NCI-H2029 treated with DMSO at 0.1 percent for 48 hours (cell line): ENCODE data around the gene SLC47A2.

Experiments
- DNase-seq: peaks from one replicate; lab custom pipeline; 2025; lab: John Stamatoyannopoulos, UW

Gene SLC47A2

GRCh38 chr17:19728084-19728495, 11.7 kb upstream of the SLC47A2 start:
- peak; percentile 54 for DNase-seq

GRCh38 chr17:19727501-19728078, 11.2 kb upstream of the SLC47A2 start:
- DNase-seq = peak; percentile 52

DNA sequence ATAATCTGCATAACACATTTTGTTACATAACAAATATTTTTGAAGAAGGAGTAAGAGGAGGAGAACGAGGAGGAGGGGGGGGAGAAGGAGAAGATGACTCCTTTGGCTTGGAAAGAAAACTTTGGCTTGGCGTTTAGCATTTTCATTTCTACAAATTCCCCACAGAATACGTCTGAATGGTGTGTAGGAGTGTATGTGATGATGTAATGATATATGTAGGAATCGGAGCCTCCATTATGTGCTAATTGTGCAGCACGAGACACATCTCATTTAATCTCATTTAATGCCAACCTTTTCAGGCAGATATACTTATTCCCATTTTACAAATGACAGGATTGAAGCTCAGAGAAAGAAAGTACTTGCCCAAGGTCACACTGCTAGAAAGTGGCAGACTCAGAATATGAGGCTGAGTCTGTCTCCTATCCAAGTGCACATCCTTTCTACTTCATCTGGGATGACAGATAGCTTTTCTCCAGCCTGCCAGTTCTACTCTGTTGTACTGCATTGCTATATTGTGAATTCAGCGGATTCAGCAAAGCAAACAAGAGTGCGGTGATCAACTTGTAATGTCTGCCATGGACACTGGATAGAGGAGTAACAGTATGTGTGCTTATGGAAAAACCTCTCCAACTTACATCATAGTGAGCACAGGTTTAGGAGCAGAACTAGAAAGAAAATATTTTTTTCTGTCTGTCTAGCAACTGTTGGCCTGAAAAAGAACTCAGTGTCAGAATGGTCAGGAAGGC, 10.4 kb upstream of the SLC47A2 start:
- no peak for DNase-seq

DNA sequence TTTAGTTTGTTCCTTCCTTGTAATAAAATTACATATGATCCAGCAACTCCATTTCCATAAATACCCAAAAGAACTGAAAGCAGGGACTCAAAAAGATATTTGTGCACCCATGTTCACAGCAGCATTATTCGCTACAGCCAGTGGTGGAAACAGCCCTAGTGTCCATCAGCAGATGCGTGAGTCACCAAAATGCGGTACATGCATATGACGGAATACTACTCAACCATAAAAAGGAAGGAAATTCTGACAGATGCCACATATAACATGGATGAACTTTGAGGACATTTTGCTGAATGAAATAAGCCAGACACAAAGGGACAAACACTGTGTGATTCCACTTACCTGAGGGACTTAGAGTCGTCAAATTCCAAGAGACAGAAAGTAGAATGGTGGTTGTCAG, 9.1 kb upstream of the SLC47A2 start:
- DNase-seq = no peak

DNA sequence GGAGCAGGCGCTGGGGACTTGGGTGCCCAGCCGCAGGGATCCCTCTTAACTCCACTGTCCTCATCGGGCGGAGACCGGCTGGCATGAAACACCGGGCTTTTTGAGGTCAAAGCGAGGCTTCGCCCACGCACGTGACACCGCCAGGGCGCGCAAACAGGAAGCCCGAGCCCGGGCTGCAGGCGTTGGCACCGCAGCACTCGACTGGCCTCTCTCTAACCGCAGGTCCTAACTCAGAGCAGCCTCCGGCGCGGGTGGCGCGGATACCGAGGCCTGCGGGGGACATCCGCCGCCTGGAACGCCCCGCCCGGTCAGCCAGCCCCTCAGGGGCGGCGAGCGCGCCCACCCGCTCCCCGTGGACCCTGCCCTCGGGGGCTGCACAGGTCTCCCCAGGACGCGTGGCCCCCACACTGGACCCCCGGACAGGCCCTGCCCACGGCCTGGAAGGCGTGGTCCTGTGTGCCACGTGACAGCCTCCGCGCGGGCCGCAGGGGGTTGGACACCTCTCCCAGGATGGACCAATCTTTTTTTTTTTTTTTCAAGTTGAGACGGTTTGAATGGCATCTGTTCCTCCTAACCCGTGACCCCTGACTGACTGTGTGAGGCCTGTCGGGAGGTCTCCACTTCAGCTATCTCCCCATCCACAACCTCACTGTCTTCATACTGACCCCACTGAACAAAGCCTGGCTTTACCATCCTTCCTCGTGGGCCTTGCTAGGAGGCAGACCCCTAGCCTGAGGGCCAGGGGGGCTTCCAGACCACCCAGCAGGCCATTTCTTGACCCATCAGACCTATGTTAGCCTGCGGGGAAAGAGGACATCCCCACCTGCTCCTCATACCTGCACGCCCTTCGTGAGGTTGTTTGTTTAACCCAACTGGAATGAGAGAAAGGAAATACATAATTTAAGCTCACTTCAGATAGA, 8.4 kb upstream of the SLC47A2 start:
- DNase-seq = no peak

- no peak for DNase-seq
These were observed 7.6 kb upstream of the SLC47A2 start for GRCh38 chr17:19723964-19724363.

- no peak for DNase-seq
These were observed 4.4 kb upstream of the SLC47A2 start for GRCh38 chr17:19720631-19721426.

- DNase-seq = no peak
These were observed 3.8 kb upstream of the SLC47A2 start for GRCh38 chr17:19720210-19720475.

DNA sequence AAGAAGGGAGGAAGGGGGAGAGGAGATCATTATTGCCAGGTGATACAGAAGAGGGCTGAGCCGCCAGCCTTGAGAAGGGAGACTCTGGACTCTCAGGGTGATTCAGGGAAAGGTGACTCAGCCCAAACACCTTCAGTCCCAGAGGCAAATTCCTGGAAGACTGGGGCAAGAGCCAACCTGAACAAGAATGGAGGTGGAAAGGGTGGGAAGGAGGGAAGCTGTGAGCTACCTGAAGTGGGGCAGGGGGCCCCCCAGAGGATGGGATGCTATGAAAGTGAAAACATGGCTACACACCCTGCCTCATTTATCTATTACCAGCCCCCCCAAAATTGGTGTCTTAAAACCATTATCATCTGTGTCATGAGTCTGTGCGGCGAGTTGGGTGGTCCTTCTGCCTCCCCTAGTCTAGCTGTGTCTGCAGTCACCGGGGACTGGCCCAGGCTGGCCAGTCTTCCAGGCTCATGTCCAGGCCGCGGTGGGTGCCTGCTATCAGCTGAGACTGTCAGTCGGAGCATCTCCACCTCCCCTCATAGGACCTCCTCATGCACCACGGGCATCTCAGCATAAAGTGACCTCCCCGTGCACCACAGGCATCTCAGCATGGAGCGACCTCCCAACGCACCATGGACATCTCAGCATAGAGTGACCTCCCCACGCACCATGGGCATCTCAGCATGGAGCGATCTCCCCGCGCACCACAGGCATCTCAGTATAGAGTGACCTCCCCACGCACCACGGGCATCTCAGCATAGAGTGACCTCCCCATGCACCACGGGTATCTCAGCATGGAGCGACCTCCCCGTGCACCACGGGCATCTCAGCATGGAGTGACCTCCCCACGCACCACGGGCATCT, 3.2 kb upstream of the SLC47A2 start:
- no peak for DNase-seq

DNA sequence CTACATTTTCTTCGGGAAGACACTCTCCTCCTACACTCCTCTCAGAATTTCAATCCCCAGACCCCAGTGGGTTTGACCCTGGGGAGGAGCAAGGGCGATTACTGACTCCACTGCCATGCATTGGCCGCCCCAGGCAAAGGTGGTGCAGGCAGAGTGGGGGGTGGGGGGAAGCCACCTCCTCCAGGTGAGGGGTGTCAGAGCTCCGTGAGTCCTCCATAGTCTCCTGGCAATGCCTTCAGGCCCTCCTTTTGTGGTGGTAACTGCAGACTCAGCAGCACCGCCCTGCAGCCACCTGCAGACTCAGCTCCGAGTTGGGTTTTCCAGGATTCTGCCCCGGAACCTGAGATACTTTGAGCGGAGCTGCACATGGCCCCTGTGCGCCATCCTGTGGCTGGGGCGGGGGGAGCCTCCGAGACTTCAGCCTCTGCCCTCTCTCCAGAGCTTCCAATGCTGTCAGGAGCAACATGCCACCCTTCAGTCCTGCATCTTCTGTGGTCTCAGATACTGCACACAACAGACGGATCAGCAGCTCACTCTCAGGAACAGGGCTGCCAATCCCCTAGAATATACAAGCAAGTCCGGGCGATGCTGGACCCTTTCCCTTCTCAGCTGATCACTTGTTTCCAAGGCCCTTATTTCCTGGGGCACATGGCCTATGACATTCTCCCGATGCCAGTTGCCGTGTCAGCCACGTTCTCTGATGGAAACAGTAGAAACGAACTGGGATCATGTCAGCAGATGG, 2.4 kb upstream of the SLC47A2 start:
- no peak for DNase-seq

DNA sequence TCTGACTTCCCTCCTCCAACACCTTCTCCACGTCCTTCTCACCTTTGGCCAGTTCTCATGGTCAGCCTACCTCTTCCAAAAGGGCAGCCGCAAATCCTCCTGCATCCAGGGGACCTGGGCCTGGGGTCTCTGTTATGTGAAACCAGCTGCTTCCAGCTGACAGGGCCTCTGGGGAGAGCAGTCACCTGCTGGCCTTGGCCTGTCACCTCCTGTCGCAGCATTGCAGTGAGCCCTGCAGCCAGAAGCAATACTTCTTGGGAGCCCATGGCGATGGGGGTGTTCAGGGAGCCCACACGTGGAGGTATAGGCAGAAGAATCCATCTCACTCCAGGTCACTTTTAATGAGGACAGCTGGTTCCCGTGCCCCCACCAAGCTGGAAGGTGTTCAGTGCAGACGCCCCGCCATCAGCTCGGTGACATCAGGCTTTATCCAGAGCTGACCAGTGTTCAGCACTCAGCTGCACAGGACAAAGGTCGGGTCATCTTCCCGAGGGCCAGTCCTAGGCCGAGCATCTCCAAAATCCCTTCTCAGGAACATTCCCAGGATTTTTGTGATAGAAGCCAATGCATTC, 1.7 kb upstream of the SLC47A2 start:
- DNase-seq = no peak

DNA sequence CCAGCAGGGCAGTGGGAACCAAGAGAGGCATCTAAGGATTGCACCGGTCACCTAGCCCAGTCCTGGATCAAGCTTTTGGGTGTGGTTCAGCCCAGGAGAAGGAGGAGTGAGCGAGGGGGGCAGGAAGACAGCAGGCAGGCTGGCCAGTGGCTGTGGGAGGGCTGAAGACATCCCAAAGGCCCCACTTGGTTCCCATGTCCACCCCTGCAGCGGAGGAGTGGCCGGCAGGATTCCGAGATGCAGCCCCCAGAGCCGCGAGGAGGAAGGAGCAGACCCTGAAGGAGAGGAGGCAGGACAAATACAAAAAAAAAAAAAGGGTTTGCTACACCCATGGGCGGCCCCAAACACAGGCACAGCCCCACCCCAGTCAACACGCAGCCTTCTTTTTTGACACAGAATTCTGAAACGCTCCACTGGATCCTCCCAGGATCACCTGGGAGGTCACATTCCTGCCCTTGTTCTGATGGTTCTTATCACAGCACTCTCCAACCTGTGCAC, 1.1 kb upstream of the SLC47A2 start:
- DNase-seq = no peak

DNA sequence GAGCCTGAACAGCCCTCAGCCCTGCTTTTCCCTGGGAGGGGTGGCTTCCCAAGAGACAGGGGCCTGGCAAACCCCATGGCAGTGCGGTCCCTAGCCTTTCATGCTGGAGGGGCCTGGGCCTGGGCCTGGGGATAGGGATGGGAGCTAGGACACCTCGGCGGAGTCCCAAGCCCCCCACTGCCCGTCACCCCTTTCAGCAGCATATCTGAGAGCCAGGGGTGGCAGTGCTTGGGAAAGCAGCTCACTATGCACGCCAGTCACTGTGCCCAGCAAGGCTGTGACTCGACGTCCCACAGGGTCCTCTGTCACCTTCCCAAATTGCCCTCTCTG, 612 bp upstream of the SLC47A2 start:
- DNase-seq = no peak

- peak; percentile 52 for DNase-seq
These were observed 1.6 kb downstream of the SLC47A2 start for GRCh38 chr17:19714542-19715411.

- no peak for DNase-seq
These were observed 2.5 kb downstream of the SLC47A2 start for GRCh38 chr17:19713901-19714361.

DNA sequence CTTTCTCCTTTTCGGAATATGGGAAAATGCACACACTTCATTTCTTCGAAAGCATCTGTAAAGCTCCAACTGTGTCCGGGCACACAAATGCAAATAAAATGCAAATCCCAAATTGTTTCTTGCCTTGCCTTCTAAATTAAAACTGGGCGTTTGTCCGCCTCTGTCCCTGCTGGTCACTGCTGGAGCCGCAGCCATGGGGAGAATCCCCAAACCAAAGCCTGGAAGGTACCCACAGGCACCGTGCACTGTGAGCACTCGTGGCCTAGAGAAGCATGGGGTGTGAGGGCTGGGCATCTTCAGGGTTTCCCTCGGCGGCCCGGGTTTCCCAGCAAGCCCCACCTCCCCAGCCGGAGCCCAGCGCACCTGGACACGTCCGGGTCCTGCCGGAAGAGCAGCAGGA, 2.9 kb downstream of the SLC47A2 start:
- DNase-seq = no peak

- DNase-seq = no peak
These were observed 3.9 kb downstream of the SLC47A2 start for GRCh38 chr17:19712436-19713004.

GRCh38 chr17:19709841-19710240, 6.5 kb downstream of the SLC47A2 start:
- no peak for DNase-seq
